GM12873 (cell line): ENCODE results near the gene PSMC2.

ENCODE experiments used
- CTCF ChIP-seq: IDR thresholded peaks from 2 replicates; pipeline ENCODE4 v1.5.1; 2012; ENCODE audit warnings: low read depth, mild to moderate bottlenecking, moderate library complexity, low read length, control low read depth; ENCODE audit not compliant: insufficient read depth; ENCODE audit errors: missing control alignments

The PSMC2 gene

GRCh38 chr7:103344453-103345149 is 2.8 kb upstream of the PSMC2 start, which contains the start of gene DNAJC2:
Gene DNAJC2 (minus strand): TSS chr7:103344767. CDS start chr7:103344622, 145 bp downstream.
- no peak for TF ChIP-seq CTCF

- no peak for TF ChIP-seq CTCF
These were observed 1.0 kb upstream of the PSMC2 start for GRCh38 chr7:103346396-103346795.

- no peak for TF ChIP-seq CTCF
These were observed 1.0 kb downstream of the PSMC2 start for GRCh38 chr7:103348452-103348851.

- TF ChIP-seq CTCF, result no peak
These were observed 1.5 kb downstream of the PSMC2 start for GRCh38 chr7:103348959-103349358.

GRCh38 chr7:103349805-103350204 is 2.4 kb downstream of the PSMC2 start:
- TF ChIP-seq CTCF, result no peak

- TF ChIP-seq CTCF, result no peak
These were observed 22.0 kb downstream of the PSMC2 start for GRCh38 chr7:103369432-103369831.

GRCh38 chr7:103373866-103374643 is 26.6 kb downstream of the PSMC2 start:
- no peak for TF ChIP-seq CTCF
